ENCODE measurements around the gene SLC6A15.

Gene SLC6A15

DNA sequence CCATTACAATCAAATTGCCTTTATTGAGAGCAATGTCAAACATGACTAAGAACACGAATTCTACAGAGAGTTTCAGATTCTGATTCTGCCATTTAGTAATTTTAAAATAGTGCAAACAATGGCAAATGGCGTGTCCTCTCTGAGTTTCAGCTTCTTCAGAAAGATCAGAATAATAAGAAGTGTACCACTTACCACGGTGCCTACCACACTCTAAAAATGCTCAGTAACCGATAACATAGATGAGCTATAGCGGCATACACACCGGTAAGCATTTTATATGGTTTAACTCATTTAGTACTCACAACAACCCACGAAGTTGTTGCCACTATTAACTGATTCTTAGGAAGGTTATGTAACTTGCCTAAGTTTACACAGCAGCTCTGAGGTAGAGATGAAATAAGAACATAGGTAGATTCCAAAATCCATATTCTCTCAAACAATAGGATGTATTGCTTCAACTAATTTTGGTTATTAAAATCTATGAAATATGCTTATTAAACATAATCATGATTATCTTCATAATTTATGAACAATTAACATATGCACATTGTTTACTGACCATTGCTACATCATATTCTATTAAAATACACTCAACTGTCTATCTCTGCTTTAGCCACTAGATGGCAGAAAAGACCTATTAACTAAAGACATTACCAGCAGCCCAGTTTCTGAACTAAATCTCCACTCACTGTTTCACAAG is 38.3 kb downstream of the SLC6A15 start:
- no peak for DNase-seq

DNA sequence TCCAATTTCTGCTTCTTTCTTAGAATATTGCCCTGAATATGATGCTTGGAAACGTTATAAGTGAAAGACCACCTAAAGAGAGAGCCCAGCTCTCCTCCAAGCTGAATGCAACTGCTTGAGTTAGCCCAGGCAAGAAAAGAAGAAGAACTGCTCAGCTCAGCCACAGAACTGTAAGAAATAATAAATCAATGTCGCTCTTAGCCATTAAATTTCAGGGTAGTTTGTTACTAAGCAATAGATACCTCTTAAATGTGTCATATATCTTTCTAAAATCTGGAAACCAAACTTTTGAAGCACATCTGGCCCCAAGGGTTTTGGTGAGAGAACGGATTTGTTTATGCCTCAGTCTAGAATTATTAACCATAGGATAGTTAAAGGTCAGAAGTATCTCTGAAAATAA is 50.4 kb downstream of the SLC6A15 start:
- DNase-seq: no peak

DNA sequence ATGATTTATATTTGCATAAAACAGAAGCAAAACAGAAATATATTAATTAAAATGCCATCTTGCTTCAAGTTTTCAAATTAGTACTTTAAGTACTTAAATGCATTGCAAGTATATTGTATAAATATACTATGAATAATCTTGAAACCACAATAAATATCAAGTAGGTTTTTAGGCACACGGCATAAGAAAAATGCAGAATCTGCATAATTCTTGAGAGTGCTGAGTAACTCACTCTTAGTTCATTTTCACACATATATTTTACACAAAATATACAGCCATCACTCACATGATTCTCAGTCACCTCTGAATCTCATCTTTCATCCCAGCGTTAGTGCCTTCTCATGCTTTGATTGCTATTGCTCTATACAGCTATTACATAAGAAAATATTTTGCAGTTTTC is 51.9 kb downstream of the SLC6A15 start:
- DNase-seq: no peak

DNA sequence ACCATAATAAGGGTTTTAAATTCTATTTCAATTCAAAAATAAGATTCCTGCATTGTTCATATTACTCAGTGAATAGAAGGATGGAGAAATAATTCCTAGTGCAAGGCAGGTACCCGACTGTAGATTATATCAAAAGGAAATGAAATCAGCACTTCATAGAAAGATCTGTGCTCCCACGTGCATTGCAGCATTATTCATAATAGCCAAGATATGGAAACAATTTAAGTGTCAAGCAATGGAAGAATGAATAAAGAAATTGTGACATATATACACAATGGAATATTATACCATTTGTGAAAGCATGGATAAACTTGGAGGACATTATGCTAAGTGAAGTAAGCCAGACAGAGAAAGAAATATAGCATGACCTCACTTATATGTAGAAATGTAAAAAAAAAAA is 53.8 kb downstream of the SLC6A15 start:
- no peak for DNase-seq

DNA sequence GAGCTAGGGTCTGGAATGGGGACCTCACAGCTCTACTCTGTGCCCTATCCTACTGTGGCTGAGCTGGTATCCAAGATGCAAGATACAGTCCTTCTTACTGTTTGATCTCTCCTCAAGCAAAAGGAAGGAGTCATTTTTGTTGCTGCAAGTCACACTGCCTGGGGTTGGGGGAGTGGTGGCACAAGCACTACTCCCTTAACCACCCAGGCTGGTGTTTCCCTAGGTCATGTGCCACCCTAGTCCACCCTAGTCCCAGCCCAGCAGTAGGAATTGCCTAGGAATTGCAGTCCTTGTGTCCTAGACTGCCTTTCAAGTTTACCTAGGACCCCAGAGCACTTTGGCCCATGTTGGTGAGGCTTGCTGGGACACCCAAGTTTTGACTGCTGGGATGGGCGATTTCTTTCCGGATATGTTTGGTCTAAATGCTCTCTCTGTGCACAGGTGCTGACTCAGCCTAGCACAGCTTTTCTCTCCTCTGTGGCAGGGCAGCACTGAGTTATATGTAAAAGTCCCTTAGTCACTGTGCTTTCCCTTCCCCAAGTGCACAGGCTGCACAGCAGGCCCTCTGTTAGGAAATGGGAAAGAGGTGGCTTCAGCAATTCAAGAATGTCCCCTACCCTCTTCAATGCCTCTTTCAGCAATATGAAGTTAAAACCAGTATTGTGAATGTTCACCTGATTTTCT is 54.9 kb downstream of the SLC6A15 start:
- DNase-seq: no peak

DNA sequence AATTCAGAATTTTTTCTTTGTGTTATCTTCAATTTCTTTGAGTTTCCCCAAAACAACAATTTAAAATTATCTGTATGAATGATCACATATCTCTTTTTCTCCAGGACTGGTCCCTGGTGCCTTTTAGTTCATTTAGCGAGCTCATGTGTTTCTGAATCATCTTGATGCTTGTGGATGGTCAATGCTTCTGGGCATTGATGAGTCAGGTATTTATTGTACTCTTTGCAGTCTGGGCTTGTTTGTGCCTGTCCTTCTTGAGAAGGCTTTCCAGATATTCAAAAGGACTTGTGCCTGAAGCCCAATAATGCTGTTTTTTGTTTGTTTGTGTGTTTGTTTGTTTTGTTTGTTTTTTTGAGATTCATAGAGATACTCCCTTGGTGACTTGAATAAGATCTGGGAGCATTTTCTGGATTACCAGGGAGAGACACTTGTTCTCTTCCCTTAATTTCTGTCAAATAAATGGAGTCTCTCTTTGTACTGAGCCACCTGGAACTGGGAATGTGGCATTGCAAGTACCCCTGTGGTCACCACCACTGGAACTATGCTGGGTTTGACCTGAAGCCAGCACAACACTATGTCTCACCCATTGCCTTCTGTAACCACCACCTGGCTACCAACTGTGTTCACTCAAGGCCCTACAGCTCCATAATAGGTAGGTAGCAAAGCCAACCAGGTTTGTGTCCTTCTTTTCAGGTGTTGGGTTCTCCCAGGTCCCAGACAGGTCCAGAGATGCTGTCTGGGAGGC is 56.3 kb downstream of the SLC6A15 start:
- DNase-seq: no peak

DNA sequence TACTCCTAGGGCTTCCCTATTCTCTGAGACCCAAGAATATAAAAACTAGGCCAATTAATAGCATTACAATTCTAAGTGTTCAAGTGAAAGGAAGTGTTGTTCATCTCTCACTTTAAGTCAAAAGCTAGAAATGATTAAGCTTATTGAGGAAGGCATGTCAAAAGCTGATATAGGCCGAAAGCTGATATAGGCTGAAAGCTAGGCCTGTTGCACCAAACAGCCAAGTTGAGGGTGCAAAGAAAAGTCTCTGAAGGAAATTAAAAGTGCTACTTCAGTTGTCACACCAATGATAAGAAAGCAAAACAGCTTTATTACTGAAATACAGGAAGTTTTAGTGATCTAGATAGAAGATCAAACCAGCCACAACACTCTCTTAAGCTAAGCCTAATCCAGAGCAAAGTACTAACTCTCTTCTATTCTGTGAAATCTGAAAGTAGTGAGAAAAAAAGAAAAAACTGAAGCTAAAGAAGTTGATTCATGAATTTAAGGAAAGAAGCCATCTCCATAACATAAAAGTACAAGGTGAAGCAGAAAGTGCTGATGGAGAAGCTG is 68.9 kb downstream of the SLC6A15 start:
- no peak for DNase-seq

DNA sequence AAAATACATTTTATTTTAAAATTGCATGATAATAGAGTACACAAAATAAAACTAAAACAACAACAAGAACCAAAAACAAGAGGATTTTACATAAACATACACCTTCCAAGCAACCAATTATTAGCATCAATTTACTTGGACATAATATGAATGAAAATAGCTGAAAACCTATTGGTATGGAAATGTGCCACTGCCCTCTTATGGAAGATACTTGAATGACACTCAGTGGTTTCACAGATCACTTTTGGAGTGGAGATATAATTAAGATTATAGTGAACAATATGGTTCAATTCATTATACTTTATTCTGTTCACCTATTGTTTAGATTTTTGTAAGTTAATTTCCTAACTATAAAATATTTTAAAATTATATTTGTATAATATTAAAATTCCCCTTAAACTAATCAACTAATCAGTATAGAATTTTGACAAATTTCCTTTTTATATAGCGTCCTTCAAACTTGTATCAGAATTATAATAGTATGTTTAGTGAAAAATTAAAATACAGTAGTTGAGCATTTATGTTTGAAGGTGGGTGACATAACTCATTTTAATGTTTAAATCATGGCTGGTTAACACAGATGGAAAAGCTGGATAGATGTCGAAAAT is 70.1 kb downstream of the SLC6A15 start:
- no peak for DNase-seq

DNA sequence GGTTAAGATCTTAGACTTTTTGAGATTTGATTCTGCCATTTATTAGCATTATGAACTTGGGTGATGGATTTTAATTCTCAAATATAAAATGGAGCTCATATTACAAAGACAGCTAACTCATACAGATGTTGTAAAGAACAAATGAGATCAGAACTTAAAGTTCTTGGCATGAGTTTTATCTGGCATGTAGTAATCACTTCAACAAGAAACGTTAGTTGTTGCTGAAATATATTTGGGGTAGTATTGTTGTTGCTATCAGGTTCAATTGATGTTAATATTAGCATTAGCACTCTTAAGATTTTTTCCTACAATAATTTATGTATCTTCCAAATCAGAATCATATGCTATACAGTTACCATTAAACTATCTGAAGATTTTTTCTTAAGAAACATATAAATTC is 71.0 kb downstream of the SLC6A15 start:
- no peak for DNase-seq

DNA sequence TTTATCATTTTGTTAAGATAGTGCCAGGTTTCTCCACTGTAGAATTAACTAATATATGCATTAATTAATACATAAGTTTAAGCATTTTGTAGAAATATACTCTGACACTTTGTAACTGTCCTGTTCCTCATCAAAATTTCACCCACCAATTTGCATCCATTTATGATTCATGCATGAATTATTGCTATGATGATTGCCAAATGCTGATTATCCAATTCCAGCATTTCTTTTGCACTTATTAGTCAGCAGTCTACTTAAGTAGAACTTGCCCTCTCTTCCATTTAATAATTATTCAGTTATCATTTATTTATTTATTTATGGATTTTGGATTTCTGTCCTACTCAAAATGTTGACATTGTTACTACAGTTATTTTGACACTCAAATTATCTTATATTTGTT is 72.2 kb downstream of the SLC6A15 start:
- DNase-seq: no peak

DNA sequence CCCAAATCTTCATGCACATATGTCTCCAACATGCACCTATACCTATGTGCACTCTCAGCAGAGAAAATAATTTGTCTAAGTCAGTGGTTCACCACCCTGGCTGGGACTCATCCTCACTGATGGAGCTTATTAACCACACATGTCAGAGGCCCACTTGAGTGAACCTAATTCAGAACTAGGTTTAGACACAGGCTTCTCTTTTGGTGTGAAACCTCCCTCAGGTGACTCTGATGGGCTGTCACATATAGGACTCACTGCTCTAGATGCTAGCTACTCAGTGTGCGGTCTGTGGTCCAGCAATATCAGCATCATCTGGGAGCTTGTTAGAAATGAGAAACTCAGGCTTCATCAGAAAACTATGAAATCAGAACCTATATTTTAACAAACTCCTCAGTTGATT is 85.7 kb downstream of the SLC6A15 start:
- DNase-seq: no peak

DNA sequence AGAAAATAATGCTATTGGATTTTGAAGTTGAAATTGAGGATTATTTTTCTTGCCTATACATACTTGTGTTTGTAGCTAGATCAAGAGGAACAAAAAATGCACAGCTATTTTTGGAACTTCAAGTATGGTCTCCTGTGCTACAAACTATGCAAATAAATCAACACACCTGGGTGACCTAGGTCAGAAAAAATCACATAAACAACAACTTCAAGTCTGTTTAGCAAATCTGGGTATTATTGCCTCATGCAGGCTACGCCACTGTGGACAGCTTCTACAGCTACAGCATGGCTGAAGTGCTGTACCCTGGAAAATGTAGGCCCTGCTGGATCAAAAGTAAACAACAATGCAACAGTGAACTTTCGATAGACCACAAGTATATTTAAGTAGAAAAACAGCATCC is 87.5 kb downstream of the SLC6A15 start:
- no peak for DNase-seq

DNA sequence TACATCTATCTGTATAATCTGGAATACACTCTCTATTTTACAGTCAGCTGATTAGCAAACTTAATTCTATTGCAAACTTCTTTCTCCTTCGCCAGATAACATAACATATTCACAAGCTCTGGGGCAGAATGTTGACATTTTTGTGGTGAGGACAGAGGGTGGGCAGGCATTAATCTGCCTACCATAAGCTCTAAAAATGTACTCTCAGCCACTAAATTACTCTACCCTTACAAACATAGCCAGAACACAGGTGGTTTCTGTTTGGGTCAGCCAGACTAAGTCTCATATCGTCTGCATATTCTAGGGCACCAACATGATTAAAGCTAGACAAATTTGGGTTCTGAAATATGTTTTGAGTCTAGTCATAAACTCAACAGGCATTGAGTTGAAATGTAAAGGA is 90.1 kb downstream of the SLC6A15 start:
- DNase-seq: no peak

DNA sequence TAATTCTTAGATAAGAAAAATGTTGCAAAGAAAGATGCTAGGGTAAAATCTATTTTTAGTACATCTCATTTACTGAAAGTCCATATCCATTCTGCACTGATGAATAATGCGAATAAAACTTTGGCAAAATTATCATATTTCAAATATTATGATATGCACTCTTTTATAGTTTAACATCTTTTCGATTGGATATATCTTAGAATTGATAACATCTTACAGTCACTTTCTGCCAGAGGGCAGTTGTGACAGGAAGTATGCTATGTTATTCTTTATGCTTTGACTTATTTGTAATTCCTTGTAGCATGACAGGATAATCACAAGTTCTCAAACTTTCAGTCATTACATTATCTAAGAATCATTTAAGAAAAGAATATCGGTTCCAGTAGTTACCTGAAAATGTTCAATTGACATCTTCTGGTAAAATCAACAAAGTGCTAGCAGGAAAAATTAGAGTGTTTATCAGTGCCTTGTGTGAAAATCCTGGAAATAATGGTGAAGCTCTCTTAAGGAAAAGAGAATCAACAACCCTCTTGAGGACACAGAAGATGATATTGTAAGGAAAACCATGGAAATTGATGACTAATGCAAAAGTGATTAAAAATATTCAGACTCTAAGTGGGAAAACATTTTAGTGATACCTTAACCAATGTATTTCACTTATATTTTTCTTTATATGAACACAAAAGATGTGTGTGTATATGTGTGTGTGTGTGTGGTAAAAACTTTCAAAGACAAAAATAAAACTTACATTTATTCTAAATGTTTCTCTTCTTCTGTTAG is 95.5 kb downstream of the SLC6A15 start:
- no peak for DNase-seq

DNA sequence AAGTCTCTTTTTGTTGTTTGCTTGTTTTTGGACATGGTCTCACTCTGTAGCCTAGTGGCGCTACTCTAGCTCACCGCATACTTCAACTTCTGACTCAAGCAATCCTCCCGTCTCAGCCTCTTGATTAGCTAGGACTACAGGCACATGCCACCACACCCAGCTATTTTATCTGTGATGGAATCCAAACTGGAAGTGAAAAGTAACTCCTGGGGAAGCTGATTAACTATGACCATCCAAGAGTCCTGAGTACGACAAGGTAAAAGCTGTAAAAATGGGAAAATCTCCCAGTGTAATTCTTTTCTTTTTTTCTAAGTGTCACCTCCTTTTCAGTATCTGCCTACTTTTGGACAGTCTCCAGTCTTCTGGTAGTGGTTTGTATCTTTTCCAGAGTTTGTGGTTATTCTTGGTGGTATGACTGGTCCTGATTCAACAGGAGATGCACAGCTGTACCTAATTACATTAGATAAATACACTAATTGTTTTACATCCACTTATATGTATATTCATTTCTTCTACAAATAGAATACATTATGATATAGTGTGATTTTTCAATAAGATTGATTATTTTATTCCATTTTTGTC is 97.8 kb downstream of the SLC6A15 start:
- DNase-seq: no peak

DNA sequence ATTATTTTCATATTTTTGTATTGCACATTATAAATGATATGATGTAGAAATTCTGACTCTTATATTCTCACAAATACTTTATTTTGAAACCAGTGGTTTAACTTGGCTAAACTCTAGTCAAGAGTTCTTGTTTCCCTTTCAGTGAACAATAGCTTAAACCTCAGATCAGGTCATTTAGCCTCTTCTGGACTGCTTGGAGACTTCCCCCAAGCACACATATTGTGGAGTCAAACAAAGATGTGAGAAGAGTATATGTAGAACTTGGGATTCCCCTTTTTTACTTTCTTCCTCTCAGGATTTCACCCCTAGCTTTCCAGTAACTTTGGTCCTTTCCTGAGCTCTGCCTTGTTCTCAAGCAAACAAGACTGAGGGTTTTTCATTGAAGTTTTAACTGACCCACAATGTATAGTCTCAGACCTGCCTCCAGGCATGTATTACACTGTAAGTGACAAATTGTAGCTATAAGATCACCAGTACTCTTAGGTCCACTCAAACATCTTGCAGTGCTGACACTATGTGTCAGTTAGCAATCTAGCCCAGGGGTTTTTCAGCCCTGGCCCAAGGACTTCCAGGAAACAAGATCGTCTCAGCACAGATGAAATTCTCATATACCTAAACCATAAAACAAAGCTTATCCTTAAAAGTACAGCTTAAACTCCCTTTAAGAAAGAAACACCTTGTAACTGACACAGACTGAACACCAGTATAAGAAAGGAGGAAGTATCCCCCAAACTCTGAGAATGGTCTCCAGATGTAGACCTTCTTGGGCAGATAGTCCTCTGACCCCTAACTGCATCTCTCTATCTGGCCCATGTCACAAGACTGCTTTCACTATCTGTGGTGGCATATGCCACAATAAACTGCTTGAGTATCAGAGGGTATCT is 98.6 kb downstream of the SLC6A15 start:
- DNase-seq: no peak

DNA sequence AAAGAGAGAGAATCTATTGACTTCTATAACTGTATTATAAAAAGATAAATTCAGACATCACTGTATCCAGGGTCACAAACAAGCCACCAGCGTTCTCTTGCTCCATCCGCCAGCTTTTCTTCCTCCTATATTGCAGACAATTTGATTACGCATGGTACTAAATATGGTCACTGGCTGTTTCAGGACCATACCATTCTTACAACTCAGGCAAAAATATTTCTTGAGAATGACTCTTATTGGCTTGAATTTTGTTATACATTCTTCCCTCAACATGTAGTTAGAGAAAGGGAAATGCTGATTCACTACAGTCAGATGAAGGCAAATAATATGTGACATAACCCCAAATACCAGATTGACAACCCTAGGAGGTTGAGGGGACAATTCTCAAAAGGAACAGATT is 101.3 kb downstream of the SLC6A15 start:
- DNase-seq: no peak

DNA sequence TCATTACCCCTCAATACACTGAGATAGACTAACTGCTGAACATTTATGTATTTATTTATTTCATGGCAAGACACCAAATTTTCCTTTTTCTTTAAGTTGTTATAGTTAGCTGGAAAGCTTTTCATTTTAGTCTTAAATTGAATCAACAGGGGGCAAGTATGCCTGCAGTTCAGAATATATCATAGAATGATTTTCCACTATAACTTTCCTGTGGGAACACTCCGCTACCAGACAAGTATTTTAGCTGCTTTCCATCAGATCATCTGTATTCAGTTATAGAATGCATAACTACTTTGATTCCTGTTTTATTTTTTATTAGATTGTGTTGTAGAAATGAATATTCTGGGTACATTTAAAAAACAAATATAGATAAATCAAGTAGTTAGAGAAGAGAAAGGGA is 102.0 kb downstream of the SLC6A15 start:
- no peak for DNase-seq

Measured in activated CD8-positive, alpha-beta memory T cell treated with anti-CD3 and anti-CD28 coated beads, Interleukin-2, amount 50 U/mL, for 48 hours (primary cell).